Ovary (tissue), 3 donors: Measurements from ENCODE around the gene SHROOM4.

Source experiments
- POLR2A ChIP-seq: fragments of 450-650 bp; IDR thresholded peaks from one replicate; pipeline ENCODE4 v1.6.1; 2017; ENCODE audit warnings: antibody characterized with exemption, mild to moderate bottlenecking, moderate library complexity
- TF ChIP-seq, protein P1 (sequence below), 3 donors: fragments of 450-650 bp in 2 of 3; fragments of 200-600 bp in 1 of 3; IDR thresholded peaks; one replicate each; pipeline versions ENCODE4 v1.5.1 to v1.8.0; 2016 to 2022; ENCODE audit warnings: antibody characterized with exemption in 3 of 3, mild to moderate bottlenecking in 1 of 3
- donor health status: DM: no; HTN: no; CAD: no.

DNA sequence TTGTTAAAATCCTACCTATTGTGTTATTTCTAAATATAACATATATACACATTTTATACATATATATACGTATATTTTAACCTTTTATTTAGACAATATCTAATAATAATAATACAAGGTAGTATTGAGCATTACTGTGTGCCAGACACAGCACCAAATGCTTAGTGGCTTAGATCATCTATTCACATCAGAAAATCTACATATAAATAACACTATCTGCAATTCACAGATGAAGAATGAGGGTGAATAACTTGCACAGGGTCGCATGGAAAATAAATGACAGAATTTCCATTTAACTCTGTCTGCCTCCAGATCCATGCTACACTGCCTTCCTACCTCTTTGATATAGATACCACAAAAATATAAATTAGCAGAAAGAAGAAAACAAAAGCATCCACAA lies 37.7 kb downstream of the SHROOM4 start:
- TF ChIP-seq, protein P1, sequence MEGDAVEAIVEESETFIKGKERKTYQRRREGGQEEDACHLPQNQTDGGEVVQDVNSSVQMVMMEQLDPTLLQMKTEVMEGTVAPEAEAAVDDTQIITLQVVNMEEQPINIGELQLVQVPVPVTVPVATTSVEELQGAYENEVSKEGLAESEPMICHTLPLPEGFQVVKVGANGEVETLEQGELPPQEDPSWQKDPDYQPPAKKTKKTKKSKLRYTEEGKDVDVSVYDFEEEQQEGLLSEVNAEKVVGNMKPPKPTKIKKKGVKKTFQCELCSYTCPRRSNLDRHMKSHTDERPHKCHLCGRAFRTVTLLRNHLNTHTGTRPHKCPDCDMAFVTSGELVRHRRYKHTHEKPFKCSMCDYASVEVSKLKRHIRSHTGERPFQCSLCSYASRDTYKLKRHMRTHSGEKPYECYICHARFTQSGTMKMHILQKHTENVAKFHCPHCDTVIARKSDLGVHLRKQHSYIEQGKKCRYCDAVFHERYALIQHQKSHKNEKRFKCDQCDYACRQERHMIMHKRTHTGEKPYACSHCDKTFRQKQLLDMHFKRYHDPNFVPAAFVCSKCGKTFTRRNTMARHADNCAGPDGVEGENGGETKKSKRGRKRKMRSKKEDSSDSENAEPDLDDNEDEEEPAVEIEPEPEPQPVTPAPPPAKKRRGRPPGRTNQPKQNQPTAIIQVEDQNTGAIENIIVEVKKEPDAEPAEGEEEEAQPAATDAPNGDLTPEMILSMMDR (IDR thresholded peaks at IDR 0.05), result no peak
- no peak for TF ChIP-seq POLR2A
